ENCODE measurements around the gene SLC49A3.

GRCh38 chr4:632926-633325 lies 56.0 kb downstream of the SLC49A3 start:
- TF ChIP-seq, protein P1, sequence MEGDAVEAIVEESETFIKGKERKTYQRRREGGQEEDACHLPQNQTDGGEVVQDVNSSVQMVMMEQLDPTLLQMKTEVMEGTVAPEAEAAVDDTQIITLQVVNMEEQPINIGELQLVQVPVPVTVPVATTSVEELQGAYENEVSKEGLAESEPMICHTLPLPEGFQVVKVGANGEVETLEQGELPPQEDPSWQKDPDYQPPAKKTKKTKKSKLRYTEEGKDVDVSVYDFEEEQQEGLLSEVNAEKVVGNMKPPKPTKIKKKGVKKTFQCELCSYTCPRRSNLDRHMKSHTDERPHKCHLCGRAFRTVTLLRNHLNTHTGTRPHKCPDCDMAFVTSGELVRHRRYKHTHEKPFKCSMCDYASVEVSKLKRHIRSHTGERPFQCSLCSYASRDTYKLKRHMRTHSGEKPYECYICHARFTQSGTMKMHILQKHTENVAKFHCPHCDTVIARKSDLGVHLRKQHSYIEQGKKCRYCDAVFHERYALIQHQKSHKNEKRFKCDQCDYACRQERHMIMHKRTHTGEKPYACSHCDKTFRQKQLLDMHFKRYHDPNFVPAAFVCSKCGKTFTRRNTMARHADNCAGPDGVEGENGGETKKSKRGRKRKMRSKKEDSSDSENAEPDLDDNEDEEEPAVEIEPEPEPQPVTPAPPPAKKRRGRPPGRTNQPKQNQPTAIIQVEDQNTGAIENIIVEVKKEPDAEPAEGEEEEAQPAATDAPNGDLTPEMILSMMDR (IDR thresholded peaks at IDR 0.05) = no peak
- TF ChIP-seq EZH2phosphoT487 (IDR thresholded peaks at IDR 0.05) (no peak), EZH2 (IDR thresholded peaks at IDR 0.05) (no peak)
